PC-3 (cell line): ENCODE data around the gene PLAAT5. TPM values are rescaled to one million over a fixed set of nuclear protein-coding genes. Genes with fewer than 3 reads are reported as not detected.
"Not testable (repeated sequence)": the region's sequence is repeated elsewhere in the genome, so short reads cannot be mapped to it uniquely, and the experiment has no call there.

ENCODE experiments used
- ATAC-seq: fragments of 200-7000 bp; cut with Tn5 transposase; 2 replicates; pipeline ENCODE4 v1.9.1; 2020; ENCODE audit warnings: mild to moderate bottlenecking, moderate library complexity
- BruUV-seq: library from RNA; stranded (reverse); fragments of 400-500 nt; replicated peaks from 2 replicates; lab custom pipeline; 2021; lab: Mats Ljungman, UMichigan
- CTCF ChIA-PET: fragments of 300-600 bp; sonication (Branson Sonifier 250); formaldehyde crosslinking; loops from one replicate; lab custom pipeline; 2022; ENCODE audit warnings: antibody characterized with exemption; lab: Charles Lee
- POLR2A ChIA-PET: fragments of 300-600 bp; sonication (Branson Sonifier 250); formaldehyde crosslinking; loops from one replicate; lab custom pipeline; 2022; ENCODE audit warnings: antibody characterized with exemption; ENCODE audit not compliant: unreplicated experiment; lab: Charles Lee
- DNase-seq: peaks from one replicate; pipeline ENCODE4 v3.0.0-alpha.2; 2015
- H2AFZ ChIP-seq: fragments of 300-600 bp; sonication (generic); 2 replicates; pipeline ENCODE4 v1.6.0; 2016; ENCODE audit warnings: antibody characterized with exemption, low read length
- H3F3A ChIP-seq: fragments of 300-600 bp; sonication (generic); one replicate; pipeline ENCODE4 v1.6.0; 2017; ENCODE audit warnings: antibody characterized with exemption, low read length, control low read depth, mild to moderate bottlenecking; ENCODE audit not compliant: unreplicated experiment
- H3K27ac ChIP-seq: fragments of 300-600 bp; sonication (generic); 2 replicates; pipeline ENCODE4 v1.5.1; 2016; ENCODE audit warnings: mild to moderate bottlenecking, low read length
- H3K27me3 ChIP-seq: fragments of 300-600 bp; sonication (generic); 2 replicates; pipeline ENCODE4 v1.6.1; 2016; ENCODE audit warnings: low read length, mixed read lengths
- H3K36me3 ChIP-seq: fragments of 300-600 bp; sonication (generic); 2 replicates; pipeline ENCODE4 v1.6.1; 2016; ENCODE audit warnings: low read depth, mixed run types, low read length, mixed read lengths
- H3K4me1 ChIP-seq: fragments of 300-600 bp; sonication (generic); 2 replicates; pipeline ENCODE4 v1.5.1; 2016; ENCODE audit warnings: low read length; ENCODE audit not compliant: insufficient read depth
- H3K4me2 ChIP-seq: fragments of 300-600 bp; sonication (generic); 2 replicates; pipeline ENCODE4 v1.6.0; 2016; ENCODE audit warnings: low read length
- H3K4me3 ChIP-seq: fragments of 300-600 bp; sonication (generic); 2 replicates; pipeline ENCODE4 v1.5.1; 2016; ENCODE audit warnings: mild to moderate bottlenecking, low read length, mixed read lengths
- H3K79me2 ChIP-seq: fragments of 300-600 bp; sonication (generic); 2 replicates; pipeline ENCODE4 v1.6.1; 2017; ENCODE audit warnings: low read length, mixed read lengths
- H3K9ac ChIP-seq: fragments of 300-600 bp; sonication (generic); 2 replicates; pipeline ENCODE4 v1.6.0; 2016; ENCODE audit warnings: mild to moderate bottlenecking, low read length
- H3K9me2 ChIP-seq: fragments of 300-600 bp; sonication (generic); replicated peaks from 2 replicates; pipeline ENCODE4 v1.6.1; 2016; ENCODE audit warnings: mixed run types, low read length, mixed read lengths
- H3K9me3 ChIP-seq: fragments of 300-600 bp; sonication (generic); 2 replicates; pipeline ENCODE4 v1.6.1; 2016; ENCODE audit warnings: low read length, mixed read lengths
- H4K20me1 ChIP-seq: fragments of 300-600 bp; sonication (generic); 2 replicates; pipeline ENCODE4 v1.6.1; 2016; ENCODE audit warnings: low read length, mixed read lengths
- EZH2 ChIP-seq: fragments of 300-600 bp; sonication (generic); IDR thresholded peaks from one replicate; pipeline ENCODE4 v1.6.1; 2017; ENCODE audit warnings: antibody characterized with exemption, mild to moderate bottlenecking, low read length; ENCODE audit not compliant: unreplicated experiment
- EZH2phosphoT487 ChIP-seq: fragments of 300-600 bp; sonication (generic); IDR thresholded peaks from 2 replicates; pipeline ENCODE4 v1.6.1; 2018; ENCODE audit warnings: mild to moderate bottlenecking, antibody characterized with exemption, low read length, borderline replicate concordance
- intact Hi-C: fragments of 100-400 bp; cut with micrococcal nuclease; formaldehyde crosslinking; loops from 2 replicates; pipeline ENCODE4 v1.9.0; 2023
- total RNA-seq: library from RNA; depleted of rRNA; stranded (reverse); fragments of >200 nt; gene quantifications from 2 replicates; pipeline ENCODE4 v1.2.3, GENCODE V29; 2014
- TF ChIP-seq, protein P1 (sequence below): fragments of 300-600 bp; sonication (generic); conservative IDR thresholded peaks from 2 replicates; pipeline ENCODE4 v1.5.1; 2017; ENCODE audit warnings: antibody characterized with exemption, low read depth, mild to moderate bottlenecking, low read length

PLAAT5 gene
- total RNA-seq, 1 experiment from 2014 or later: not detected

- Histone ChIP-seq H4K20me1 (no peaks in the 10 kb centered on the region), H3K4me2 (no peak overlapping the region), H3K4me1 (peaks cover 24% of the 10 kb centered on the region), H2AFZ (no peak overlapping the region), H3K4me3 (no peak overlapping the region), H3K79me2 (no peaks in the 10 kb centered on the region), H3K27me3 (no peaks in the 10 kb centered on the region), H3F3A (no peaks in the 10 kb centered on the region), H3K36me3 (no peaks in the 10 kb centered on the region), H3K27ac (no peak overlapping the region), H3K9ac (no peak overlapping the region), H3K9me2 (no peaks in the 10 kb centered on the region), H3K9me3 (no peaks in the 10 kb centered on the region)
- ChIA-PET POLR2A (interaction anchor here (0.6 kb wide), 1 partner anchor 9 kb away, joined by 5 read pairs; no protein-coding TSS in a partner anchor), CTCF (no interaction called here)
- intact Hi-C loops: no loop called here
- no TSS peak for BruUV-seq
- DNase-seq (no peak), ATAC-seq (no peak)
- TF ChIP-seq, protein P1, sequence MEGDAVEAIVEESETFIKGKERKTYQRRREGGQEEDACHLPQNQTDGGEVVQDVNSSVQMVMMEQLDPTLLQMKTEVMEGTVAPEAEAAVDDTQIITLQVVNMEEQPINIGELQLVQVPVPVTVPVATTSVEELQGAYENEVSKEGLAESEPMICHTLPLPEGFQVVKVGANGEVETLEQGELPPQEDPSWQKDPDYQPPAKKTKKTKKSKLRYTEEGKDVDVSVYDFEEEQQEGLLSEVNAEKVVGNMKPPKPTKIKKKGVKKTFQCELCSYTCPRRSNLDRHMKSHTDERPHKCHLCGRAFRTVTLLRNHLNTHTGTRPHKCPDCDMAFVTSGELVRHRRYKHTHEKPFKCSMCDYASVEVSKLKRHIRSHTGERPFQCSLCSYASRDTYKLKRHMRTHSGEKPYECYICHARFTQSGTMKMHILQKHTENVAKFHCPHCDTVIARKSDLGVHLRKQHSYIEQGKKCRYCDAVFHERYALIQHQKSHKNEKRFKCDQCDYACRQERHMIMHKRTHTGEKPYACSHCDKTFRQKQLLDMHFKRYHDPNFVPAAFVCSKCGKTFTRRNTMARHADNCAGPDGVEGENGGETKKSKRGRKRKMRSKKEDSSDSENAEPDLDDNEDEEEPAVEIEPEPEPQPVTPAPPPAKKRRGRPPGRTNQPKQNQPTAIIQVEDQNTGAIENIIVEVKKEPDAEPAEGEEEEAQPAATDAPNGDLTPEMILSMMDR: no peak
- no peak for TF ChIP-seq EZH2
- TF ChIP-seq EZH2phosphoT487: no peak
Observed at GRCh38 chr11:63530021-63530420, 39.1 kb upstream of the PLAAT5 start.

GRCh38 chr11:63529373-63529772, 38.4 kb upstream of the PLAAT5 start:
- H4K20me1 ChIP-seq, H3K9me2 ChIP-seq, H3K27me3 ChIP-seq, H2AFZ ChIP-seq, DNase-seq, H3K4me2 ChIP-seq, H3K79me2 ChIP-seq, H3F3A ChIP-seq, intact Hi-C loops, H3K9ac ChIP-seq, H3K27ac ChIP-seq, H3K4me3 ChIP-seq, BruUV-seq, POLR2A ChIA-PET, ATAC-seq, CTCF ChIA-PET, H3K36me3 ChIP-seq, H3K9me3 ChIP-seq: not testable (repeated sequence)
- H3K4me1 ChIP-seq: peaks cover 24% of the 10 kb centered on the region

DNA sequence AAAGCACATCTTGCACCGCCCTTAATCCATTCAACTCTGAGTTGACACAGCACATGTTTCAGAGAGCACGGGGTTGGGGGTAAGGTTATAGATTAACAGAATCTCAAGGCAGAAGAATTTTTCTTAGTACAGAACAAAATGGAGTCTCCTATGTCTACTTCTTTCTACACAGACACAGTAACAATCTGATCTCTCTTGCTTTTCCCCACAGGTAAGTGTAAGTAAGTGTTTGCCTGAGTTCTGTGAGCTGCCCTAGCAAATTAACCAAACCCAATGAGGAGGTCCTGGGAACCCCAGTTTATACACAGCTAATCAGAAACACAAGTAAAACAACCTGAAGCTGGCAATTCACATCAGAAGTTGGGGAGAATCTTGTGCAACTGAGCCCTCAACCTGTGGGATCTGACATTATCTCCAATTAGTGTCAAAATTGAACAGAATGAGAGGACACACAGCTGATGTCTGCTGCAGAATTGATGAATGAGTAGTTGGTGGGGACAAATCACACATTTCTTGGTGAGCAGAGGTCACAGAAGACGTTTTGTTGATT, 37.8 kb upstream of the PLAAT5 start:
- H2AFZ ChIP-seq, intact Hi-C loops, H3K9me3 ChIP-seq, H3F3A ChIP-seq, H3K9ac ChIP-seq, BruUV-seq, H3K27me3 ChIP-seq, DNase-seq, H3K36me3 ChIP-seq, H3K4me2 ChIP-seq, ATAC-seq, H3K79me2 ChIP-seq, H3K9me2 ChIP-seq, CTCF ChIA-PET, H3K27ac ChIP-seq, H4K20me1 ChIP-seq, H3K4me3 ChIP-seq: not testable (repeated sequence)
- POLR2A ChIA-PET: interaction anchor here (0.6 kb wide), 1 partner anchor 1160 kb away, joined by 4 read pairs; no protein-coding TSS in a partner anchor
- peaks cover 24% of the 10 kb centered on the region for H3K4me1 ChIP-seq

DNA sequence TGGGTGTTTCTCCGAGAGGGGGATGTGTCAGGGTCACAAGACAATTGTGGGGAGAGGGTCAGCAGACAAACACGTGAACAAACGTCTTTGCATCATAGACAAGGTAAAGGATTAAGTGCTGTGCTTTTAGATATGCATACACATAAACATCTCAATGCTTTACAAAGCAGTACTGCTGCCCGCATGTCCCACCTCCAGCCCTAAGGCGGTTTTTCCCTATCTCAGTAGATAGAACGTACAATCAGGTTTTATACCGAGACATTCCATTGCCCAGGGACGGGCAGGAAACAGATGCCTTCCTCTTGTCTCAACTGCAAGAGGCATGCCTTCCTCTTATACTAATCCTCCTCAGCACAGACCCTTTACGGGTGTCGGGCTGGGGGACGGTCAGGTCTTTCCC, 37.2 kb upstream of the PLAAT5 start:
- H3K27ac ChIP-seq, H3K4me2 ChIP-seq, H3K9me2 ChIP-seq, intact Hi-C loops, H3K36me3 ChIP-seq, H4K20me1 ChIP-seq, DNase-seq, H2AFZ ChIP-seq, ATAC-seq, H3F3A ChIP-seq, CTCF ChIA-PET, H3K4me3 ChIP-seq, H3K27me3 ChIP-seq, H3K79me2 ChIP-seq, H3K9ac ChIP-seq, BruUV-seq, POLR2A ChIA-PET, H3K9me3 ChIP-seq: not testable (repeated sequence)
- H3K4me1 ChIP-seq: peaks cover 27% of the 10 kb centered on the region
